GM21825 (cell line): ENCODE results near the gene DOLPP1.
"Not testable (repeated sequence)": the region's sequence is repeated elsewhere in the genome, so short reads cannot be mapped to it uniquely, and the experiment has no call there.

Experiments used
- ATAC-seq: cut with Tn5 transposase; IDR thresholded peaks from one replicate; pipeline ENCODE4 v1.9.1; 2021; ENCODE audit warnings: mild to moderate bottlenecking, moderate library complexity; ENCODE audit not compliant: unreplicated experiment

Gene DOLPP1, protein sequence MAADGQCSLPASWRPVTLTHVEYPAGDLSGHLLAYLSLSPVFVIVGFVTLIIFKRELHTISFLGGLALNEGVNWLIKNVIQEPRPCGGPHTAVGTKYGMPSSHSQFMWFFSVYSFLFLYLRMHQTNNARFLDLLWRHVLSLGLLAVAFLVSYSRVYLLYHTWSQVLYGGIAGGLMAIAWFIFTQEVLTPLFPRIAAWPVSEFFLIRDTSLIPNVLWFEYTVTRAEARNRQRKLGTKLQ

DNA sequence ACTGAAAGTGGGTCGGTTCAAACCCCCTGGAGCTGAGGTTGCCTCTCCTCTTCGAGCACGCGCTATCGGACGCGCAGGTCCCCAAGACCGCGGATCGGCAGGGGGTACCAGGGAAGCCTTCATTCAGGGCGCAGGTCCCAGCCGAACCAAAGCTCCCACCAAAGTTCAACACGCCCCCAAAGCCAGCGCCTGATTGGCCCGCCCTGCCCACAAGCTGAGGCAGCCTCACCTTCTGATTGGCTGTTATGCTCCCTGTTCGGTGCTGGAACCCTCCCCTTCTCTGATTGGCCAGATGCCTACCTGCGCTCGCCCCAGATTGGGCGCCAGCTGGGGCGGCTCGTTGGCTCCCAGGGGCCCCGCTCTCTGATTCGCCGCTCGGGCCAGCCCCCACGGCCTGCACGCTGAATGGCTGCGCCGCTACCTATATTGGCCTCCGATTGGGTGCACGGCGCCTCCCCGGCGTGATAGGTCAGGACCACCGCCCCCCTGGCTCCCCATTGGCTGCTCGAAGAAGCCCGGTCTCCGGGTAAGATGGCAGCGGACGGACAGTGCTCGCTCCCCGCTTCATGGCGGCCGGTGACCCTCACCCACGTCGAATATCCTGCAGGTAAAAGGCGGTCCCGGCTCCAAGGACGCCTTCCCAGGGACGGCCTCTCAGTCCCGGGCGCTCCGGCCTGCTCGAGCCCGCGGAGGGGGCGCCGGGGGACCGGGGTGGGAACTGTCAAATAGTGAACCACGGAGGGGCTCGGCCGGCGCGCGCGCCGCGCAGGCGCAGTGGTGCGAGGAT is at the start of gene DOLPP1:
Gene DOLPP1 (plus strand): TSS at position 511 of the 787 bp plus-strand sequence. CDS start 21 bp downstream, at position 532.
- ATAC-seq = peak; percentile 87

DNA sequence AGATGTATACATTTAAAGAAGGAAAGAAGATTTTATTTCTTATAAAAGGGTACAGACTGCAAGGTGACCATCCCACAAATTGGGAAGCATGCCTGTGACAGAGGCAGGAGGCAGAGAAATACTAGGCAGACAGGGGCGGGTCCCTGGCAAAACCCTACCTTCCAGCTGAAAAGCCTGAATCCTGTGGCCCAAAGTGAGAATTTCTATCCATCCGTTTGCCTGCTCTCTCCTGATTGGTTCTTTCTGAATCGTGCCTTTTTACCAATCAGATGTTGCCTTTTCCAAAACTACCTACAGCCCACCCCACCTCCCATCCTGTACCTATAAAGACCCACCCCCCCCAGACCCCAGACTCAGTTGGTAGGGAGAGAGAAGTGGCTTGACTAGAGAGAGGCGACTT is 49.4 kb upstream of the DOLPP1 start:
- ATAC-seq = no peak

DNA sequence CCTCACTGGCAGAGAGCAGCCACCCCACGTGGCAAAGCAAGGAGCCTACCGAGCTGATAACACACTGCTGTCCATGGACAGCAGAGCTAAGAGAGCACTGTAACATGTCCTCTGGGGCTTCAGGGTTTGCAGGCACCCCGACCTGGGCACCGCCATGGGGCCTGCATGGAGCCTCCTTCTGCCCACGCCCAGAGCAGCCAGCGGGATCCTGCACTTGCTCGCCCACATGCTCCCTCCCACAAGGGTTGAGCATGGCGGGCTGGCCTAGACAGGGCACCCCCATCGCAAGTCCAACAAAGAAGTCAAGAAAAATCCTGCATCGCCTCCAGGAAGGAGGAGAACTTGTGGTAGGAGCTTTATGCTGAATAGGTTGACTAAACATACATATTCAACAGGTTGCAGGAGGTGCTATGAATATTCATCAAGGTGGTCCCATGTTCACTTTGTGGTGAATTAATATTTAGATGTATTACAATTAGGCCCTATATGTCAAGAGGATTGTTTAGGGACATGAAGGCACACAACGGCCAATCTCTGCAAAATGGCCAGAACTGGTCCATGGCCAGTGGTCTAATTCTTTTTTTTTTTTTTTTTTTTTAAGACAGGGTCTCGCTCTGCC is 48.3 kb upstream of the DOLPP1 start:
- no peak for ATAC-seq

DNA sequence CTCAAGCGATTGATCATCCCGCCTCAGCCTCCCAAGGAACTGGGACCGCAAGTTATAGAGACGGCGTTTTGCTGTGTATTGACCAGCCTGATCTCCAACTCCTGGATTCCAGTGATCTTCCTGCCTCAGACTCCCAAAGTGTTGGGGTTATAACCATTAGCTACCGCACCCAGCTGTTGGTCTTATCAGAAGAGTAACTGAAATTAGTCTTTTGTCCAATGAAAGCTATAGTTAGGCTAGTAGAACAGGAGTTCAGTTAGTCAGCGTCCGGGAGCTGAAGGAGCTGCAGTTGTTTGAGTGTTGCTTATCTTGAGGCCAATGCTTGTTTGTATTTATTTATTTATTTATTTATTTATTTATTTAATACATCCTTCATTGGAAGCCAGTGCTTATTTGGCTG is 47.7 kb upstream of the DOLPP1 start:
- ATAC-seq = no peak

DNA sequence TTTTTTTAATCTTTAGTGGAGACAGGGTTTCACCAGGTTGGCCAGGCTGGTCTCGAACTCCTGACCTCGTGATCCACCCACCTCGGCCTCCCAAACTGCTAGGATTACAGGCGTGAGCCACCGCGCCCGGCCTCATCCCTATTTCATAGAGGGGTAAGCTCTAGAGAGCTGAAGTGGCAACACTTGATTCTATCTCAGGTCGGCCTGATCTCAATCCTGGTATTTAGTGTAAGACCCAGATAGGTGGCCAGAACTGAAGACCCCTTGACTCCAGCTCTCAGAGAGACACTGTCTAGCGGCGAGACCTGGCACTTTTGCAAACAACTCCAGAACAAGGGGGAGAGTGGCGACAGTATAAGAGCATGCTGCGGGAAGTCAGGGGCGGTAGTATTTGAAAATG is 45.1 kb upstream of the DOLPP1 start:
- ATAC-seq = not testable (repeated sequence)

DNA sequence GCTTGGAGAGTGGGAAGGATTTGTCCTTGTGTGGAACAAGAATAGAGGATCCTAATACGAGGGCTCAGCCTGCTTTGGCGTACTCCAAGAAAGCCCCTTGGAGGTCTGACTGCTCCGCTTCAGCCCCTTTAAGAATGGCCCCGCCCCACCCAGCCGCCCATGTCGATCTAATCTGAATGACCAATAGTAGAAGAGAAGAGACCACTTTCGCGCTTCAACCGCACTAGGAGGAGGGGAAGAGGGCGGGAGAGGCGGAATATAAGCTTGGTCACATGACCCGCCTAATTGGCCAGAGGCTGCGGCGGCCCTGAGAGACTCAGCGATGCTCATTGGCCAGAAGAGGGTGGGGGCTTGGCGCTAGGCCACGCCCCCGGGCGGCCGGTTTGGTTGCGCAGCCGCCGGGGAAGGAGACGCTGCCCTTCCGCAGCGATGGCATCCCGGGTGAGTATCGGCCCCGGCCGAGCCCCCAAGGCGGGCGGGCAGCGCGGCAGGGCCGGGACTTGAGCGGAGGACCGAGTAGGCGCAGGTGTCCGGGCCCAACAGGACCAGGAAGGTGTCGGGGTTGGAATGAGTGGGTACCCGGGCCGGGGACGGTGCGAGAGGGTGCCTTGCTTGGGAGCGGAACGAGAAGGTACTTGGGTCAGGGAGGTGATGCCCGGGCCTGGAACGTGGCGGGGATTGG is 44.5 kb upstream of the DOLPP1 start, which contains the start of gene MIGA2:
Gene MIGA2 (plus strand): TSS at position 386 of the 682 bp plus-strand sequence. CDS start 3,969 bp downstream, outside the sequence.
- peak; percentile 90 for ATAC-seq

DNA sequence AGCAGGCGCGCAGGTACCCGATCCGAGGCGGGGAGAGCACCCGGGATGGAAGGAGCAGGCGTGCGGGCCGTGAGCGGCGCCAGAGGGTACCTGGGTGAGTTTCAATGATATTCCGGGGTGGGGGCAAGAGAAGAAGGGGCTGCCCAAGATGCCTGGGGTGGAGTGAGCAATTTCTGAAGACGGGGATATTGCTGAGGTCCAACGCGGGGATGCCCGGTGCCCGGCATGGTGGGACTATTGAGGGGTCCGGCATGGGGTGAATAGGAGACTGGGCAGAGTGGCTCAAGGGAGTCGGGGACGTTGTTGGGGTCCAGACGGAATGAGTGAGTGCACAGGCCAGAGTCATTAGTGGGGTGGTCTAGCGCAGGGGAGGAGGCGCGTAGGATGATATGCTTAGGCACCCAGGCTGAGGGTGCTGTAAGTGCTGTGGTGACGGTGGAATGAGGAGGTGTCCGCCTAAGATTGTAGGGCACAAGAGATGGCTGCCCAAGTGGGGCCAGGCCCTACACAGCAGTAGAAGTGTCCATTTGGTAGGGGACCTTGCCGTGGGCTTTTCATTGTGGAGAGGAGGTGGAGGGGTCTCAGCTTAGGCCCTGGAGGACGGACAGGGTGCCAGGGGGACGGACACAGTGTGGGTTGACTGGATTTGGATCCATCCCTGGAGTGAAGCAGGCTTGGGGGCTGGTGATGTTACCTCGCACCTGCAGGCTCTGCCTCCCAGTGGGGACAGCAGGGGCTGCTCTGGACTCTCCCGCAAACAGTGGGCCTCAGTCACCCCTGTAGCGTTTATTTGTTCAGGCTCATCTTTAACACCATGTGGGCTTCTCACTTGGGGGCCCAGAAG is 43.8 kb upstream of the DOLPP1 start:
- ATAC-seq = no peak

DNA sequence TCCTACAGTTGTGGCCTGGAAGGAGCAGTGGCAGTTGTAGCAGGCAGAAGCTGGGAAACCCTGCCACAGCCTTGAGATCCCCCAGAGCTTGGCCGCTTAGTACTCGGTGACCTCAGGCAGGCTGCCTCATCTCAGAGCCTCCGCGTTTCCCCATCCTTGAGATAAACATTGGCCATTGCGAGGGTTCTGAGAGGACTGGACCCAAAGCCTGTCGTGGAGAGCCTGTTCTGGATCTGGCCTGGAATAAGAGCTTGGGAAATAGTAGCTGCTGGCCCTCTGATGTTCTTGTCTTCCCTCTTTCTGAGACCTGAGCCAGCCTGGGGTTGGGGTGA is 43.2 kb upstream of the DOLPP1 start:
- no peak for ATAC-seq

DNA sequence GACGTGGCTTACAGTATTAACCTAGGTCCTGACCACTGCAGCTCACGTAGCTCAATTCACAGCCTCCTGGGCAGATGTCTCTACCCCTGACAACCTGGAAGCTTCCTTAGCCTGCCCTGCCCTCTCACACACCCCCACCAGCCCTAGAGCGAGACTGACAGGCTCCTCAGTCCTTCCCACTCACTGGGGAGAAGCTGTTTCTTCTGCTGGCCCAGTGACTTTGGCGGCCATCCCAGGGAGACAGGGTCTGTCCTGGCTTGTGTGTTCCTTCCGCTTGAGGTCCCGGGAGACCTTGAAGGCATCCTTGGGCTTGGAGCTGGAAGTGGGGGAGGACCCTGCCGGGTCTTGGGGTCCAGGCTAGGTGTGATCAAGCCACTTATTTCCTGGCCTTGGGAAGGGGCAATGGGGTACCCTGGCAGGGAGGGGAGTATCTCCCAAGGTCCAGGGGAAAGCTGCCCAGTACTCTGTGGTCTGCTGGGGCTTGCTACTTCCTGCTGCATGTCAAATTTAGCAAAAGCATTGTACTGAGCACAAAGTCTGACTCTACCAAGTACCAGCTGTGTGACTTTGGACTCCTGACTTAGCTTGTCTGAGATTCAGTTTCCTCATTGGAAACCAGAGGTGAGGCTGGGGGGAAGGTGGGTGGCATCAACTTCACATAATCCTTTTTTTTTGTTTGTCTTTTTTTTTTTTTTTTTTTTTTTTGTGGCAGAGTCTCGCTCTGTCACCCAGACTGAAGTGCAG is 42.6 kb upstream of the DOLPP1 start:
- no peak for ATAC-seq

DNA sequence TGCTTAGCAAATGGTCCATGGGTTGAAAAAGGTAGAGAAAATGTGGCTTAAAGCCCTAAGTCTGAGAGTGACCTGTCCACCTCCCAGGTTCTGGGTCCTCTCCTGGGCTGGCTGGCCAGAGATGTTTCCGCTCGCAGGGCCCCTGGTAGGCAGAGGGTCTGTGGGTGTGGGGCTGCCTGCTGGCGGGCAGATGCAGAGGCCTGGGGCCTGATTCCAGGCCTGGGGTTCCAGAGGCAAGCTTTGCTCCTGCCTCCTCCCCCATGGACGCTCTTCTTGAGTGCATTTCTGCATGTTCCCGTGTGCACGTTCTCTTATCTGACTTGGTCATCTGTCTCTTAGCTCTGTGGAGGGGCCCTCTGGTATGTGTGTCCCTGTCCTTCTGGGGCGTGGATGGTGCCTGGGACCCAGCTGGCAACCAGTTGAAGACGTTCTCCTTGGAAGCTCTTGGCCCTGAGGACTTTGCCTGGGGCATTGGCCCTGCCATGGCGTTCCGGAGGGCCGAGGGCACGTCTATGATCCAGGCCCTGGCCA is 40.7 kb upstream of the DOLPP1 start:
- no peak for ATAC-seq

DNA sequence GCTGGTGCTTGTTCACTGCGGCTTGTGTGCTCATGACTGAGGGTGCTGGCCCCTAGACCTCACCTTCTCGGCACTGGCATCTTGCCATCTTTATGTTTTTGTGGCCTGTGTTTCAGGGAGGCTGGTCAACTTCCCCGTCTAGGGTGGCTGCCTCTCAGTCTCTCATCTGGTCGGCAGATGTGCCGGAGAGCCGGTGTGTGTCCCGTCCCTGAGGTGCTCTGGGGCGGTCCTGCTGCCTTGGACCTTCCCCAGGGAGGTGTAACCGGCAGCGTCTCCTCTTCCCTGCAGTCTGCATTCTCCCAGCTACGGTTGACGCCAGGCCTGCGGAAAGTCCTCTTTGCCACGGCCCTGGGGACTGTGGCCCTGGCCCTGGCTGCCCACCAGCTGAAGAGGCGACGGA is 38.9 kb upstream of the DOLPP1 start:
- no peak for ATAC-seq

DNA sequence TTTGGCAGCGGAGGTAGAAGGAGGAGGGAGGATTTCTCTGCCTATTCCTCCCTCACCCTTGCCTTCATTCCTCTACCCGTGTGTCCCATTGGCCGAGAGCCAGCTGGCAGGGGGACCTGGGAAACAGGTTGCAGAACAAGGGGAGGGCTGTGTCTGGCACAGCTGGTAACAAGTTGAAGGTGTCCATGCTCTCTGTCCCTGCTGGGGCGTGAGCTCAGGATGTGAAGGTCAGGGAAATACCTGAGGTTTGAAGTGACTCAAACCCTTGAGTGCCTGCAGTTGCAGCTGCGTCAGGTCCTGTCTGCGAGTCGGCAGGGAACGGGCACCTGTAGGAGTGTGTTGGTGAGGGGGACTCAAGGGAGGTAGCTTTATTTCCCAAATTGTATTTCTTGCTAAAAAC is 28.3 kb upstream of the DOLPP1 start:
- ATAC-seq = no peak

DNA sequence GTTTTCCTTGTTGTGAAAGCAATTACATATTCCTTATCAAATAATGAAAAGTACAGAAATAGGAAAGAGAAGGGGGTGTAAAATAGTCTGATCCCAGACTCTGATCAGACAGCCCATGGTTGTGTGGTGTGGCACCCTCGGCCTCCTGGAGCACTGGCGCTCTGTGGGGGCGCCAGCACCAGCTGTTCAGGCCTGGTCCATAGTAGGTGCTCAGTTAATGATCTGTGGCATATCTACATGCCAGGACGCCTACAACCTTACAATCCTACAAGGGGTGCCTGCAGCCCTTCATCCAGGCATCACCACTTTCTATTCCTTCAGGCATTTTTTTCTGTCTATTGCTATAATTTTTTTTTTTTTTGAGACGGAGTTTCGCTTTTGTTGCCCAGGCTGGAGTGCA is 27.9 kb upstream of the DOLPP1 start:
- ATAC-seq = no peak

DNA sequence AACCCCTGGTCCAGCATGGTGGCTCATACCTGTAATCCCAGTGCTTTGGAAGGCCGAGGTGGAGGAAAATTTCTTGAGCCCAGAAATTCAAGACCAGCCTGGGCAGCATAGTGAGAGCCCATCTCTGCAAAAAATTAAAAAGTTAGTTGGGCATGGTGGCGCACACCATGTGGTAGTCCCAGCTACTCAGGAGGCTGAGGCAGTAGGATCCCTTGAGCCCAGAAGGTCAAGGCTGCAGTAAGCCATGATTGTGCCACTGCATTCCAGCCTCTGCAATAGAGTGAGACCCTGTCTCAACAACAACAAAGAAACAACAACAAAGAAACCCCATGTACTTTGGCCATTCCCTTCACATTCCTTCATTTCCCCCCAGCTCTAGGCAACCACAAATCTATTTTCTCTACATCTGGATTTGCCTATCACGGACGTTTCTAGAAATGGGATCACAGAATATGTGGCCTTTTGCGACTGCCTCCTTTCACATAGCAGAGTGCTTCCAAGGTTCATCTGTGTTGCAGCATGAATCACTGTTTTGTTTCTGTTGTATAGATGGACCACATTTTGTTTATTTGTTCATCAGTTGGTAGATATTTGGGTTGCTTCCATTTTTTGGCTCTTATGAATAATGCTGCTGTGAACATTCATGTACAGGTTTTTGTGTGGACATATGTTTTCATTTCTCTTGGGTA is 26.6 kb upstream of the DOLPP1 start:
- ATAC-seq = no peak

DNA sequence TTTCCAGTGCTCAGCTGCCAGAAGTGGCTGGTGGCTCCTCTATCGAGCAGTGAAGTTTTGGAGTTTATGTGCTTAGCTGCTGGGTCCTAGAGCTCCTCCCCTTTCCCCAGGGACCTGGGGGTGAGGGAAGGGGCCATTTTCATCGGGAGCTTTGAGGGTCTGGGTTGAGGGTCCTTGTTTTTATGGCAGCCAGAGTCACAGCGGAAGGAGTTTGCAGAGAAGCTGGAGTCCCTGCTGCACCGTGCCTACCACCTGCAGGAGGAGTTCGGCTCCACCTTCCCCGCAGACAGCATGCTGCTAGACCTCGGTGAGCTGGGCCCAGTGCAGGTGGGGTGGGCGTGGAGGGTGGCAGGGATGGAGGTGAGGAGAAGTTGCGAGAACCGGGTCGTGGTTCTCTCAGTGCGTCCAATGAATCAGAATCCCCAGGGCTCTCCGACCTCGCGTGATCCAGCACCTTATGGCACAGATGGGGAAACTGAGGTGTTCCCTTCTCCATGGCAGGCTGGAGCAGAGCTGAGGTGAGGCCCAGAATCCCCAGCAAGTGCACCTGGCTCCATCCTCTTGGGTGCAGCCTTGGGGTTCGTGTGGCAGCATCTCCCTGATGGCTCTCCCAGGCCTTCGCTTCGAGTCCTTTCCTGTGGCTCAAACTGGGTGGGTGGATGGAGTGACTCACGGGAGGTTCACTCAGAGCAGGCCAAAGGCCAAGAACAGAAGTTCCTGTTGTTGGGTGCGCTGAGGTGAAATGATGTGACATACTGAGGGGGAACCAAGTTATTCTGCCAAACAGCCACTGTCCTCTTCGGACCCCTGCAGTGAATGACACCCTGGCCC is 21.7 kb upstream of the DOLPP1 start:
- no peak for ATAC-seq

DNA sequence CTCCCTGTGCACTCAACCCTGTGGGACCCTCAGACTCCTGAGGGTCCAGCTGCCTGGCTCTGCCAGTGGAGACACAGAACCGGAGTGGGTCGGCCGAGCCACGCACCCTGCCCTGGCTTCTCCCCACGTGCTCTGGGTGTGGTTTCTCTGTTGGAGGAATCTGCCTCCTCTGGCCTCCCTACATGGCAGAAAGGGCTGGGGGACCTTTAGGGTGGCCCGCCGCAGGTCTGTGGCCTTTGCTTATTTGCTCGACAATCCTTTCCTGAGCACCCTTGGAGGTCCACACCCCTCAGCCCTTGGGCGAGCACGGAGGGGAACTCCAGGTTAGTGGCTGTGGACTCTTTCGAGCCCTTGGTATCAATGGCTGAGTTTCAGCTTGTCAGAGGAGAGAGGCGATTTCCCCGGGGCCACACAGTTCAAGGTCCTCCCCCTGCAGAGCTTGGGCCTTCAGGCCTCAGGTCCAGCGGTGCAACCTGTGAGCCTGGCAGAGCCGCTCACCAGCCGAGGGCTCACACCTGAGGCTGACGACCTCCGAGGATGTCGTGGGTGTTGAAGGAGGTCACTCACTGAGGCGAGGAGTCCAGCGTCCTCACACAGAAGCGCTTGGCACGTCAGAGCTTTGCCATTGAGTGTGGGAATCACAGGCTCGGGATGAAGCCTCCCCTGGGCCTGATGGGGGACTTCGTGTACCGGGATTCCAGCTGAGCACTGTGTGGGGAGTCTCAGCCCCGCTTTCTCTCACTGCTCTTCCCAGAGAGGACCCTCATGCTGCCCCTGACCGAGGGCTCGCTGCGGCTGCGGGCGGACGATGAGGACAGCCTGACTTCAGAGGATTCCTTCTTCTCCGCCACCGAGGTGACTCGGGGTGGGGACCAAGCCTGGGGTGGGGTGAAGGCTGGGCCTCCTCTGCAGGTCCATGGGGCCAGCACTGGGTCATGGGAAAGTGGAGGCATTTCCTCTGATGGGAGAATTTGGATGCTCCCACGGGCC is 20.8 kb upstream of the DOLPP1 start:
- ATAC-seq = no peak

DNA sequence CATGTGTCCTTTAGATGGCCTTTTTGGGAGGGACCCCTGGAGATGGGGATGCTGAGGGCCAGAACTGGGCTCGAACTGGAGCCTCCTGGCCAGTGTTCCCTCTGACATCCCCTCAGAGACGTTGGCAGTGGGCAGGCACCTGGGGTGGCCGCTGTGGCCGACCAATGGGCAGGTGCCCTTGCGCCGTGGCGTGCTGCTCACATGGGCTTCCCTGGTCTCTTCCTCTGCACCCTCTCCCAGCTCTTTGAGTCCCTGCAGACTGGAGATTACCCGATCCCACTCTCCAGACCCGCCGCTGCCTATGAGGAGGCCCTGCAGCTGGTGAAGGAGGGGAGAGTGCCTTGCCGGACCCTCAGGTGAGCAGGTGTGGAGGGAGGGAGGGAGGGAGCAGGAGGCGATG is 19.9 kb upstream of the DOLPP1 start:
- no peak for ATAC-seq
